Adrenal gland (tissue), 12 donors: ENCODE measurements around the gene DTX3L. TPM values are rescaled to one million over a fixed set of nuclear protein-coding genes. Genes with fewer than 3 reads are reported as not detected.

Experiments used
- DNase-seq, 7 donors: peaks; one replicate each; pipeline ENCODE4 v3.0.0-alpha.2; 2019 to 2020
- H3K27ac ChIP-seq, 5 donors: fragments of 200-600 bp; sonication (generic) in 4 of 5; 1 replicate in 3 of 5; 2 replicates in 2 of 5; pipeline versions ENCODE4 v1.5.1 to v1.8.0; 2016 to 2020; ENCODE audit warnings: mild to moderate bottlenecking in 1 of 5
- H3K27me3 ChIP-seq: fragments of 200-600 bp; 2 replicates; pipeline ENCODE4 v1.8.0; 2021
- H3K36me3 ChIP-seq, 2 donors: fragments of 200-600 bp; replicated peaks in 1 of 2; 1 replicate in 1 of 2; 2 replicates in 1 of 2; pipeline versions ENCODE4 v1.5.1 to v1.8.0; 2018 to 2022
- H3K4me1 ChIP-seq, 2 donors: fragments of 200-600 bp; replicated peaks in 1 of 2; 1 replicate in 1 of 2; 2 replicates in 1 of 2; pipeline versions ENCODE4 v1.5.1 to v1.8.0; 2018 to 2021
- H3K4me3 ChIP-seq, 4 donors: fragments of 200-600 bp; sonication (generic) in 3 of 4; one replicate each; pipeline ENCODE4 v1.5.1; 2016 to 2018
- H3K9me3 ChIP-seq, 3 donors: fragments of 200-600 bp; sonication (generic) in 1 of 3; replicated peaks in 1 of 3; 1 replicate in 2 of 3; 2 replicates in 1 of 3; pipeline versions ENCODE4 v1.5.1 to v1.8.0; 2016 to 2021
- POLR2A ChIP-seq, 2 donors: fragments of 450-650 bp; IDR thresholded peaks; one replicate each; pipeline ENCODE4 v1.6.1; 2017; ENCODE audit warnings: antibody characterized with exemption in 2 of 2, mild to moderate bottlenecking in 2 of 2, moderate library complexity in 1 of 2
- WGBS, 4 donors: extraction: QIAGEN DNeasy Blood & Tissue Kit in 2 of 4; methylation state at CpG; one replicate each; pipeline versions ENCODE4 v1.1.5 to v1.1.7; 2013 to 2017; 5-methylcytosine and 5-hydroxymethylcytosine counted together
- intact Hi-C, 2 donors: fragments of 100-400 bp; cut with DNase I; formaldehyde crosslinking; loops; one replicate each; pipeline versions ENCODE4 v1.14.1 to v1.15.0; 2022 to 2023
- polyA plus RNA-seq, 3 donors: library from polyadenylated mRNA; stranded (reverse); fragments of 200-250 nt in 2 of 3; fragments of 350-450 nt in 1 of 3; fragmentation: Illumina TruSeq in 1 of 3; extraction: RNeasy Lipid Tissue Mini Kit (QIAGEN cat#74804) in 1 of 3; gene quantifications; one replicate each; pipeline ENCODE4 v1.2.3, GENCODE V29; 2013 to 2014
- total RNA-seq, 9 donors: library from RNA; depleted of rRNA in 4 of 9; stranded (reverse); fragments of >200 nt in 4 of 9; fragments of 120-200 nt in 1 of 9; fragmentation: NEBNext Ultra II Directional in 1 of 9; extraction: Animal tissue kit (Norgen Biotek cat#: 25700) in 1 of 9; gene quantifications; one replicate each; pipeline versions ENCODE4 v1.1.0 to v1.2.4, GENCODE V29; 2013 to 2023
- TF ChIP-seq, protein P1 (sequence below), 6 experiments: fragments of 450-650 bp in 4 of 6; fragments of 200-600 bp in 2 of 6; sonication (generic) in 1 of 6; IDR thresholded peaks; 1 replicate in 5 of 6; 2 replicates in 1 of 6; pipeline versions ENCODE4 v1.5.1 to v1.8.0; 2016 to 2021; ENCODE audit warnings: antibody characterized with exemption in 6 of 6, mild to moderate bottlenecking in 2 of 6, moderate library complexity in 1 of 6
- donor health status: healthy with polysubstance abuse.
- donor health status: Bipolar disorder and iron deficiency.
- donor health status: DM: yes; HTN: yes; CAD: no.
- donor health status: DM: no; HTN: no; CAD: no.
- donor health status: DM: no; HTN: no; CAD: no.
- donor health status: DM: yes; HTN: yes; CAD: no.

DTX3L gene
- total and polyA plus RNA-seq, 12 donors, result 6.0 to 46.6 (median 27.7) TPM

DNA sequence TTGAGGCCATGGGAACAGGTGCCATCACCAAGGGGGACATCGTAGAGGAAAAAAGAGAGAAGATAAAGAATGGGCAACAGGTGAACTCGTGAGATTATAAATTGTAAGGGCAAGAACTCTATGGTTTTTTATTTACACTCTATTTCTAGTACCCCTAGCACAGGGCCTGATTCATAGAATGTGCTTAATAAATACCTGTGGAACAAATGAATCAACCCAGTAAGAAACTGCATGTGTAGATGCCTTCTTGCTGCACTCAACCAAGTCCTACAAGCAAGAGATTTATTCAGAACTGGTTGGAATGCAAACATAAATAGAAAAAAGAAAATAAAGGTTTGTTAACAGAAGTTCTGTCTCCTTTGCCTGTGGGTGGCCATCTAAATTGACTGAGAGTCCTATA lies 30.7 kb upstream of the DTX3L start:
- Histone ChIP-seq H3K36me3 (peaks cover 0 to 70% of the 10 kb centered on the region in 2 donors), H3K27me3 (no peaks in the 10 kb centered on the region), H3K27ac (peak overlapping the region in 1 of 5 donors; percentile 64), H3K9me3 (no peaks in the 10 kb centered on the region), H3K4me1 (peaks cover 0 to 3% of the 10 kb centered on the region in 2 donors), H3K4me3 (no peak overlapping the region)
- TF ChIP-seq, protein P1, sequence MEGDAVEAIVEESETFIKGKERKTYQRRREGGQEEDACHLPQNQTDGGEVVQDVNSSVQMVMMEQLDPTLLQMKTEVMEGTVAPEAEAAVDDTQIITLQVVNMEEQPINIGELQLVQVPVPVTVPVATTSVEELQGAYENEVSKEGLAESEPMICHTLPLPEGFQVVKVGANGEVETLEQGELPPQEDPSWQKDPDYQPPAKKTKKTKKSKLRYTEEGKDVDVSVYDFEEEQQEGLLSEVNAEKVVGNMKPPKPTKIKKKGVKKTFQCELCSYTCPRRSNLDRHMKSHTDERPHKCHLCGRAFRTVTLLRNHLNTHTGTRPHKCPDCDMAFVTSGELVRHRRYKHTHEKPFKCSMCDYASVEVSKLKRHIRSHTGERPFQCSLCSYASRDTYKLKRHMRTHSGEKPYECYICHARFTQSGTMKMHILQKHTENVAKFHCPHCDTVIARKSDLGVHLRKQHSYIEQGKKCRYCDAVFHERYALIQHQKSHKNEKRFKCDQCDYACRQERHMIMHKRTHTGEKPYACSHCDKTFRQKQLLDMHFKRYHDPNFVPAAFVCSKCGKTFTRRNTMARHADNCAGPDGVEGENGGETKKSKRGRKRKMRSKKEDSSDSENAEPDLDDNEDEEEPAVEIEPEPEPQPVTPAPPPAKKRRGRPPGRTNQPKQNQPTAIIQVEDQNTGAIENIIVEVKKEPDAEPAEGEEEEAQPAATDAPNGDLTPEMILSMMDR (IDR thresholded peaks at IDR 0.05), result no peak
- TF ChIP-seq POLR2A (IDR thresholded peaks at IDR 0.05), result no peak
- no peak for DNase-seq
- intact Hi-C loops, result loop anchor here in 1 of 2 donors (10.0 kb wide), 1 partner anchor 79 kb away; no protein-coding TSS in a partner anchor
- 84 to 96% (median 92%) methylated on average over 2 of the region's 2 CpGs for WGBS, 4 donors

DNA sequence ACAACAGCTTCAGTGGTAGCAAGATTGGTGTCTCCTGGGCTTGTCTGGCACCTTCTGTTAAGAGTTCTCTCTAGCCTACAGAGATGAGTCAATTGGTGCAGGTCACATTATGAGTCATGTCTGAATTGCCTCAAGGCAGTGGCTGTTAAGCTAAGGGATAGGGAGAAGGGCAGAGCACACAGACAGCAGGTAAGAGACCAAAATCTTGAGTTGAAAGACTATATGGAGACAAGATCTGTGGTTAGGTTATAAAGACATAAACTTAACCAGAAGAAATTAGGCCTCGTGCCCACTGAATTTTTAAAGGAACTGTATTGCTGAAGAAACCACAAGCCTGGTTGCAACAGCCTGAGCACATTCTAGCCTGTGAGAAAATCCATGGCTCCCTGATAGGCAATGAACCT lies 30.2 kb upstream of the DTX3L start:
- peak overlapping the region in 1 of 5 donors; percentile 64 for H3K27ac ChIP-seq

DNA sequence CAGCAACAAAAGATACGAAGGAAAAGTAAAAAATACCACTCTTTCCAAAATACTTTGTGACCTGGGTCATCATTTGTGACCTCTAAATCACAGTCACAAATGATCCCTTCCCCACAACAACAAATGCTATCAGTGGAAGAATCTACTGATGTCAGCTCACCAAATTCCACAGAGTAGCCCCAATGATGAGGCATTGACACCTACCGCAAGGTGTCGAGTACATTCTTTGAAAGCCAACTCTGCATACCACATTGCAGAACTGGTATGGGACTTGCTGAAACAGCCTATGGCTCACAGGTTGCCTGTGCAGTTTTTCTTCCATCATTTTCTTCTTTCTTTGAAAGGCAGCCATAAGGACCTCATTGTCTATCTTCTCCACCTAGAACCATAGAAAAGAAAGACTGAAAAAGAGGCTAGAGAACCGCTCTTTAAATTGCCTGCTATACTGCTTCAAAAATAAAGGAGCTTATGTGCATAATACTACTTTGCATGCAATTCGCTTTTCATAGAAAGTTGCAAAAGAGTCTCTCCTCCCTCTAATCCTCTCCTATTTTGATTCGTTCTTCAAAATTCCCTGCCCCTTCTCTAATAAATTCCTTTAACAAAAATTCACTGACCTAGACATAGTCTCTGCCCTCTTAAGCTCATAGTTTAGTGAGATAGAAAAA lies 28.0 kb upstream of the DTX3L start:
- 82 to 88% (median 86%) methylated on average over 6 of the region's 6 CpGs for WGBS, 4 donors
- no peaks in the 10 kb centered on the region for H3K9me3 ChIP-seq
- peaks cover 0 to 3% of the 10 kb centered on the region in 2 donors for H3K4me1 ChIP-seq
- H3K27ac ChIP-seq, result no peak overlapping the region
- no peaks in the 10 kb centered on the region for H3K27me3 ChIP-seq
- no peak for DNase-seq
- intact Hi-C loops, result loop anchor here in 1 of 2 donors (10.0 kb wide), 1 partner anchor 81 kb away; no protein-coding TSS in a partner anchor
- TF ChIP-seq, protein P1 (IDR thresholded peaks at IDR 0.05), result no peak
- TF ChIP-seq POLR2A (IDR thresholded peaks at IDR 0.05), result no peak
- H3K36me3 ChIP-seq, result peaks cover 0 to 77% of the 10 kb centered on the region in 2 donors
- no peak overlapping the region for H3K4me3 ChIP-seq

More for the DNA sequence above, 30.2 kb upstream of the DTX3L start:
- Histone ChIP-seq H3K9me3 (no peaks in the 10 kb centered on the region), H3K4me1 (peaks cover 0 to 3% of the 10 kb centered on the region in 2 donors), H3K27me3 (no peaks in the 10 kb centered on the region), H3K4me3 (no peak overlapping the region), H3K36me3 (peaks cover 0 to 67% of the 10 kb centered on the region in 2 donors)
- TF ChIP-seq, protein P1 (IDR thresholded peaks at IDR 0.05), result no peak
- TF ChIP-seq POLR2A (IDR thresholded peaks at IDR 0.05), result no peak
- DNase-seq, result peak; percentile 39 to 70 (median 50)
- intact Hi-C loops, result loop anchor here in 1 of 2 donors (10.0 kb wide), 1 partner anchor 79 kb away; no protein-coding TSS in a partner anchor
- 47 to 65% (median 56%) methylated on average over 1 of the region's 1 CpG for WGBS, 4 donors

DNA sequence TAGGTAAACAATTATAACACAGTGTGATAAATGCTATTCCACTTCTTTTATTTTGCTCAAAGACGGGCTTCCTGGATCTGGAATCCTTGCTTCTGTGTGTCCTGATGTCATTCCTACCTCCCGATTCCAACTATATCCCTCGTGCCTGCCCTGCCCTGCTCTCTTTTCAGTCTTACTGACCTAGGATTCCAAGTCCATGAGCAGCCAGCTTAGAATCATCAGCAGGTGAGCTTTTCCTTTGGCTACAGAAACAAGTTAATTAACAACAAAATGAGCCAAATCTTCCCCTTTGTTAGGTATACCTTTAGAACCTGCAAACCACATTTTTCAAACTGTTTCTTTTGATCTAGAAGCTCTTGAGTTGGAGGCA lies 27.5 kb upstream of the DTX3L start:
- H3K4me1 ChIP-seq, result peaks cover 0 to 3% of the 10 kb centered on the region in 2 donors
- intact Hi-C loops, result loop anchor here in 1 of 2 donors (10.0 kb wide), 1 partner anchor 82 kb away; no protein-coding TSS in a partner anchor
- H3K4me3 ChIP-seq, result no peak overlapping the region
- no peak for TF ChIP-seq POLR2A (IDR thresholded peaks at IDR 0.05)
- TF ChIP-seq, protein P1 (IDR thresholded peaks at IDR 0.05), result no peak
- peaks cover 0 to 77% of the 10 kb centered on the region in 2 donors for H3K36me3 ChIP-seq
- no peak overlapping the region for H3K27ac ChIP-seq
- DNase-seq, result no peak
- H3K27me3 ChIP-seq, result no peaks in the 10 kb centered on the region
- 67 to 80% (median 76%) methylated on average over 3 of the region's 3 CpGs for WGBS, 4 donors
- no peaks in the 10 kb centered on the region for H3K9me3 ChIP-seq
